ENCODE measurements around the gene NUDT1.
A peak's percentile ranks its signal among the peaks of the same experiment; 100 is the strongest.

NUDT1 gene
- long read RNA-seq, transcript NUDT1-206 (3 exons, 714 nt), result major isoform, 14 of 26 reads
- long read RNA-seq, transcript NUDT1-203 (4 exons, 662 nt), result minor isoform, 6 of 26 reads
- long read RNA-seq, partial matches to known transcripts, result 2 of 26 reads
- long read RNA-seq, other reads (novel, unspliced or antisense), result 1 of 26 reads

- no peaks in the 10 kb centered on the region for H3K27me3 ChIP-seq (ENCODE audit: insufficient read depth, poor library complexity, severe bottlenecking)
- peak within 1 kb of the TSS; percentile 91 for H3K4me3 ChIP-seq (replicated peaks; ENCODE audit: insufficient read depth, low read length)
- DNase-seq (ENCODE audit: low read depth in 1 of 2, low spot score in 1 of 2), result peak; percentile 74 to 82
- TF ChIP-seq CTCF (IDR thresholded peaks at IDR 0.05; ENCODE audit: insufficient read depth, low read length), result no peak
- peak; percentile 69 for TF ChIP-seq REST (IDR thresholded peaks at IDR 0.05; ENCODE audit: insufficient replicate concordance, low read depth)
- peak; percentile 33; the same call in 1 of the 2 replicates for TF ChIP-seq SPI1 (IDR thresholded peaks at IDR 0.05; ENCODE audit: borderline replicate concordance, low read depth)
- peak; percentile 89 for TF ChIP-seq POLR2AphosphoS5 (IDR thresholded peaks at IDR 0.05; ENCODE audit: low read depth)
- peak; percentile 95 for TF ChIP-seq GABPA (IDR thresholded peaks at IDR 0.05; ENCODE audit: low read depth)
- H3K27ac ChIP-seq (replicated peaks), result peak within 1 kb of the TSS; percentile 81
Measured at GRCh38 chr7:2241580-2242540, at the start of gene NUDT1, which contains the start of gene MRM2. TSS of gene NUDT1 (plus strand) at chr7:2242226. CDS start at chr7:2244575, 2,349 bp downstream. TSS of gene MRM2 (minus strand) at chr7:2242205. CDS start at chr7:2242169, 36 bp downstream.

GRCh38 chr7:2192831-2193534 is 49.0 kb upstream of the NUDT1 start:
- no peak for DNase-seq (ENCODE audit: low read depth in 1 of 2, low spot score in 1 of 2)
- no peak overlapping the region for H3K4me3 ChIP-seq (replicated peaks; ENCODE audit: insufficient read depth, low read length)
- no peak overlapping the region for H3K27ac ChIP-seq (replicated peaks)
- no peaks in the 10 kb centered on the region for H3K27me3 ChIP-seq (ENCODE audit: insufficient read depth, poor library complexity, severe bottlenecking)
- TF ChIP-seq POLR2AphosphoS5 (IDR thresholded peaks at IDR 0.05; ENCODE audit: low read depth) (no peak), CTCF (IDR thresholded peaks at IDR 0.05; ENCODE audit: insufficient read depth, low read length) (no peak), SPI1 (IDR thresholded peaks at IDR 0.05; ENCODE audit: borderline replicate concordance, low read depth) (no peak), GABPA (IDR thresholded peaks at IDR 0.05; ENCODE audit: low read depth) (no peak)

GRCh38 chr7:2193575-2194305 is 48.3 kb upstream of the NUDT1 start:
- no peak overlapping the region for H3K27ac ChIP-seq (replicated peaks)
- TF ChIP-seq CTCF (IDR thresholded peaks at IDR 0.05; ENCODE audit: insufficient read depth, low read length), result no peak
- TF ChIP-seq SPI1 (IDR thresholded peaks at IDR 0.05; ENCODE audit: borderline replicate concordance, low read depth), result no peak
- TF ChIP-seq REST (IDR thresholded peaks at IDR 0.05; ENCODE audit: insufficient replicate concordance, low read depth), result no peak
- TF ChIP-seq GABPA (IDR thresholded peaks at IDR 0.05; ENCODE audit: low read depth), result no peak
- DNase-seq (ENCODE audit: low read depth in 1 of 2, low spot score in 1 of 2), result no peak
- H3K27me3 ChIP-seq (ENCODE audit: insufficient read depth, poor library complexity, severe bottlenecking), result no peaks in the 10 kb centered on the region
- H3K4me3 ChIP-seq (replicated peaks; ENCODE audit: insufficient read depth, low read length), result no peak overlapping the region
